HepG2 (cell line): ENCODE results near the gene NDUFA8. TPM values are rescaled to one million over a fixed set of nuclear protein-coding genes. Genes with fewer than 3 reads are reported as not detected.

Experiments
- ATAC-seq: fragments of 200-7000 bp; cut with Tn5 transposase; 3 replicates; pipeline ENCODE4 v1.9.1; 2020; ENCODE audit warnings: mild to moderate bottlenecking, moderate library complexity
- BruUV-seq: library from RNA; stranded (reverse); fragments of 400-500 nt; replicated peaks from 2 replicates; lab custom pipeline; 2021; lab: Mats Ljungman, UMichigan
- CTCF ChIA-PET: fragments of 300-600 bp; formaldehyde crosslinking; extraction: SDS; loops from one replicate; lab custom pipeline; 2021; ENCODE audit warnings: low total read pairs, inconsistent platforms, low intra/inter-chr PET ratio; lab: Yijun Ruan, JAX
- POLR2A ChIA-PET: fragments of 350-600 bp; sonication (Branson Sonifier 250); formaldehyde crosslinking; loops from one replicate; lab custom pipeline; 2020; ENCODE audit warnings: antibody characterized with exemption, inconsistent platforms; lab: Yijun Ruan, JAX
- DNase-seq: peaks from one replicate; pipeline ENCODE4 v3.0.0-alpha.2; 2015; ENCODE audit warnings: low spot score
- FAIRE-seq: peaks from 3 replicates; lab custom pipeline; 2011; peaks lifted over from hg19 to GRCh38; lab: Jason Lieb, UNC
- H2AFZ ChIP-seq: one replicate; pipeline ENCODE4 v1.6.1; 2011; ENCODE audit warnings: low read length, inconsistent platforms
- H3K27ac ChIP-seq: fragments of 300-600 bp; 3 replicates; pipeline ENCODE4 v1.8.0; 2011; ENCODE audit warnings: mixed run types, mild to moderate bottlenecking, mixed read lengths, low read length, inconsistent platforms; ENCODE audit not compliant: insufficient read depth; ENCODE audit errors: extremely low read length
- H3K27me3 ChIP-seq, 2 experiments: fragments of 200-600 bp in 1 of 2; 2 replicates in 1 of 2; 3 replicates in 1 of 2; pipeline versions ENCODE4 v1.6.0 to v1.8.0; 2011; ENCODE audit warnings: low read length in 2 of 2, mild to moderate bottlenecking in 2 of 2, moderate library complexity in 2 of 2, inconsistent platforms in 1 of 2; ENCODE audit not compliant: insufficient read depth in 2 of 2, control insufficient read depth in 1 of 2
- H3K36me3 ChIP-seq, 2 experiments: fragments of 200-600 bp in 1 of 2; replicated peaks in 1 of 2; 2 replicates in 1 of 2; 3 replicates in 1 of 2; pipeline versions ENCODE4 v1.5.1 to v1.8.0; 2011; ENCODE audit warnings: low read length in 2 of 2, inconsistent platforms in 1 of 2; ENCODE audit not compliant: insufficient read depth in 2 of 2, control insufficient read depth in 1 of 2
- H3K4me1 ChIP-seq: 2 replicates; pipeline ENCODE4 v1.5.1; 2012; ENCODE audit warnings: low read length, inconsistent platforms; ENCODE audit not compliant: insufficient read depth
- H3K4me2 ChIP-seq: 2 replicates; pipeline ENCODE4 v1.6.0; 2011; ENCODE audit warnings: low read depth, low read length, inconsistent platforms
- H3K4me3 ChIP-seq, 3 experiments: fragments of 200-600 bp in 1 of 3; sonication (generic), shearing (Covaris generic) in 1 of 3; replicated peaks in 1 of 3; 2 replicates each; pipeline ENCODE4 v1.5.1; 2011 to 2016; ENCODE audit warnings: low read length in 3 of 3, inconsistent platforms in 2 of 3, low read depth in 2 of 3, mild to moderate bottlenecking in 2 of 3, control low read depth in 1 of 3, mixed read lengths in 1 of 3; ENCODE audit not compliant: insufficient read depth in 1 of 3
- H3K79me2 ChIP-seq: one replicate; pipeline ENCODE4 v1.6.1; 2011; ENCODE audit warnings: low read length, inconsistent platforms; ENCODE audit not compliant: insufficient read depth
- H3K9ac ChIP-seq: 2 replicates; pipeline ENCODE4 v1.6.0; 2011; ENCODE audit warnings: mild to moderate bottlenecking, low read depth, low read length, inconsistent platforms; ENCODE audit not compliant: insufficient read depth
- H3K9me3 ChIP-seq: 2 replicates; pipeline ENCODE4 v1.5.1; 2012; ENCODE audit warnings: mild to moderate bottlenecking, low read length
- H4K20me1 ChIP-seq: 2 replicates; pipeline ENCODE4 v1.6.0; 2011; ENCODE audit warnings: inconsistent platforms, mild to moderate bottlenecking, low read length, moderate library complexity; ENCODE audit not compliant: insufficient read depth
- CC2D1A ChIP-seq: sonication (generic); formaldehyde crosslinking; IDR thresholded peaks from 2 replicates; pipeline ENCODE4 v1.8.1; 2023; ENCODE audit warnings: mild to moderate bottlenecking, missing genetic modification reagents
- CREB3 ChIP-seq: sonication (generic); formaldehyde crosslinking; IDR thresholded peaks from 2 replicates; pipeline ENCODE4 v1.5.0; 2020; ENCODE audit warnings: missing genetic modification reagents
- IRF1 ChIP-seq: sonication (generic); formaldehyde crosslinking; IDR thresholded peaks from 2 replicates; pipeline ENCODE4 v1.4.0; 2020; ENCODE audit warnings: low read depth, mild to moderate bottlenecking, missing genetic modification reagents
- RAD21 ChIP-seq: fragments of 450-650 bp; formaldehyde crosslinking; IDR thresholded peaks from 2 replicates; pipeline ENCODE4 v1.5.0; 2020; ENCODE audit warnings: mild to moderate bottlenecking
- SP1 ChIP-seq, 2 experiments: fragments of 450-650 bp in 1 of 2; sonication (generic) in 1 of 2; formaldehyde crosslinking in 1 of 2; IDR thresholded peaks; 2 replicates each; pipeline versions ENCODE4 v1.4.0 to v1.6.1; 2016 to 2020; ENCODE audit warnings: missing genetic modification reagents in 1 of 2
- TCF12 ChIP-seq, 2 experiments: fragments of 450-650 bp in 1 of 2; sonication (generic) in 1 of 2; formaldehyde crosslinking in 1 of 2; IDR thresholded peaks; 2 replicates each; pipeline versions ENCODE4 v1.6.1 to v1.8.0; 2017 to 2022; ENCODE audit warnings: antibody characterized with exemption in 1 of 2, mild to moderate bottlenecking in 1 of 2, missing genetic modification reagents in 1 of 2, moderate library complexity in 1 of 2
- TCF7L2 ChIP-seq: IDR thresholded peaks from 2 replicates; pipeline ENCODE4 v1.6.1; 2011; ENCODE audit warnings: mild to moderate bottlenecking, low read depth, low read length, moderate library complexity
- ZC3H4 ChIP-seq: sonication (generic); formaldehyde crosslinking; IDR thresholded peaks from 2 replicates; pipeline ENCODE4 v1.4.0; 2020; ENCODE audit warnings: missing genetic modification reagents, borderline replicate concordance
- ZSCAN5A ChIP-seq: sonication (generic); formaldehyde crosslinking; IDR thresholded peaks from 2 replicates; pipeline ENCODE4 v1.8.0; 2022; ENCODE audit warnings: mild to moderate bottlenecking, missing genetic modification reagents, borderline replicate concordance
- WGBS: methylation state at CpG from one replicate; pipeline ENCODE4 v1.1.6; 2017; ENCODE audit warnings: low lambda C conversion rate; 5-methylcytosine and 5-hydroxymethylcytosine counted together
- in situ Hi-C: cut with HindIII; loops from 2 replicates; pipeline ENCODE4 v1.10.0; 2017; ENCODE audit warnings: low pct_unique_long_range_greater_than_20kb; ENCODE audit not compliant: extremely low pct_ligation_motif_present
- intact Hi-C: fragments of 100-400 bp; cut with micrococcal nuclease; formaldehyde crosslinking; loops from one replicate; pipeline ENCODE4 v1.10.0; 2022; ENCODE audit not compliant: unreplicated experiment
- polyA plus RNA-seq, 8 experiments: library from polyadenylated mRNA; depleted of rRNA in 3 of 8; stranded (reverse) in 7 of 8; unstranded in 1 of 8; fragments of >200 nt; fragmentation: Illumina TruSeq in 4 of 8; extraction: Trizol in 4 of 8; gene quantifications; 2 replicates each; pipeline versions ENCODE4 v1.2.1 to v1.2.3, GENCODE V29; 2011 to 2016; ENCODE audit warnings: low read depth in 4 of 8, missing spikeins in 1 of 8, mixed read lengths in 1 of 8; ENCODE audit not compliant: insufficient read depth in 1 of 8
- total RNA-seq, 5 experiments: library from RNA; depleted of rRNA; stranded (reverse); fragments of >200 nt; fragmentation: Illumina TruSeq; extraction: Trizol; gene quantifications; 2 replicates each; pipeline ENCODE4 v1.2.3, GENCODE V29; 2016; ENCODE audit warnings: low read depth in 1 of 5

The NDUFA8 gene
- total and polyA plus RNA-seq, 2 of the 13 experiments (the other 11 are each of a cell fraction or from before 2014, with no cell fraction given), result 68.6 to 71.7 TPM

GRCh38 chr9:122151267-122151828 lies 8.2 kb downstream of the NDUFA8 start (continued):
- TF ChIP-seq ZC3H4, result no peak
- no peak for TF ChIP-seq ZSCAN5A (CRISPR knock-in tag)
- TF ChIP-seq TCF12 (IDR thresholded peaks at IDR 0.05), result no peak
- no peak for TF ChIP-seq TCF12 (CRISPR knock-in tag; IDR thresholded peaks at IDR 0.05)
- TF ChIP-seq CC2D1A (CRISPR knock-in tag), result no peak

GRCh38 chr9:122145592-122145863 lies 14.1 kb downstream of the NDUFA8 start:
- Histone ChIP-seq H3K36me3 (peaks cover 12 to 46% of the 10 kb centered on the region in 2 experiments), H3K9ac (no peak overlapping the region), H3K4me2 (no peak overlapping the region), H2AFZ (no peak overlapping the region), H3K4me3 (no peak overlapping the region), H3K27ac (no peak overlapping the region), H3K4me1 (peaks cover 34% of the 10 kb centered on the region), H3K79me2 (peaks cover 3% of the 10 kb centered on the region), H4K20me1 (no peaks in the 10 kb centered on the region), H3K27me3 (no peaks in the 10 kb centered on the region), H3K9me3 (no peaks in the 10 kb centered on the region)
- POLR2A ChIA-PET, result interaction anchor here (0.8 to 1.3 kb wide), 2 partner anchors 34 to 119 kb away, joined by 3 read pairs; partner anchors contain the start of genes MRRF and RBM18
- BruUV-seq, result no TSS peak
- 100% methylated on average over 2 of the region's 2 CpGs for WGBS
- no peak for ATAC-seq
- TF ChIP-seq RAD21 (CRISPR knock-in tag), result no peak
- TF ChIP-seq CREB3, result no peak
- no peak for TF ChIP-seq SP1 (IDR thresholded peaks at IDR 0.05)
- no peak for TF ChIP-seq SP1 (CRISPR knock-in tag; IDR thresholded peaks at IDR 0.05)
- TF ChIP-seq TCF7L2, result no peak
- TF ChIP-seq IRF1, result no peak
- no peak for DNase-seq
- in situ Hi-C loops (no loop called here), intact Hi-C loops (loop anchor here (1.0 kb wide), 1 partner anchor 20 kb away; no protein-coding TSS in a partner anchor)
- CTCF ChIA-PET, result interaction anchor here (1.2 kb wide), 1 partner anchor 20 kb away, joined by 5 read pairs; no protein-coding TSS in a partner anchor
- no peak for FAIRE-seq
